Fibroblast of pulmonary artery (primary cell): ENCODE data around the gene IKZF3.
"Not testable (repeated sequence)": the region's sequence is repeated elsewhere in the genome, so short reads cannot be mapped to it uniquely, and the experiment has no call there.

Experiments used
- DNase-seq: peaks from one replicate; pipeline ENCODE4 v3.0.0-alpha.2; 2010; ENCODE audit warnings: low read depth
- H3K4me3 ChIP-seq: replicated peaks from 2 replicates; pipeline ENCODE4 v1.5.1; 2011; ENCODE audit warnings: low read depth, mild to moderate bottlenecking, control low read depth, low read length, moderate library complexity
- TF ChIP-seq, protein P1 (sequence below): IDR thresholded peaks from 2 replicates; pipeline ENCODE4 v1.5.1; 2011; ENCODE audit warnings: mild to moderate bottlenecking, control low read depth, low read length, inconsistent platforms; ENCODE audit errors: missing control alignments

Gene IKZF3

DNA sequence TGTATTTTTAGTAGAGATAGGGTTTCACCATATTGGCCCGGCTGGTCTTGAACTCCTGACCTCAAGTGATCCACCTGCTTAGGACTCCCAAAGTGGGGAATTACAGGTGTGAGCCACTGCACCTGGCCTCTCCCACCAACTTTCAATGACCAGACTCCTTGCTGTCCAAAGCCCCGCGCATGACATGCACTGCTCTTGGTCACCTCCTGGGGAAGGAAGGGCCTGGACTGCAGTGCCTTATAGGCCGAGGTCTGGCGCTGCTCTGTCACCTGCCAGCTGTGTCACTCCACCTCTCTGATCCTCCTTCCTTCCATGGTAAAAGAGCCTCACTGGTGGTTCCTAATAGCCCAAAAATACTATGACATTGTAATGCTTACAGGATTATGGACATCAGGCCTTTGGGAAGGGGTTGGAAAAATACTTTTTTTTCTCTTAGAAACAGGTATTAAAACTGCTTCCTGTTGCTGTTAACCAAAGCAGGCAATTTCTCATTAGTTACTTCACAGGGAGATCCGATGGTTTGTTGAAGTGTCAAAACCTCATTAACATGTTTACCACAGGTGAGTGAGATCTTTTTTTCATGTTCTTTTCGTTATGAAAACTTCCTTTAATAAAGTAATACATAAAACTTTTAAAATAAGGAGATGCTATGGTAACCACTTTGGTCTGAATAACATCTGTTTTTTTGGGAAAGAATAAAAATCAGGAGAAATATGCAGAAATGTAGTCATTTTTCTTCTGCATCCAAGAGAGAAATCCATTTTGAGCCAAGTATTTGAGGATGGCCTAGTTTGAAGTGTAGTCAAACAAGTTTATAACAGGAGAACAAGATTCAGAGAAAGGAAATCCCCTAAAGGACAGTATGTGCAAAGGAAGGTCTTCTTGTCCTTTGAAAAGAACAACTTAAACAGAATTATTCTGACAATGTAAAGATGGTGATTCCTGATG is 90.9 kb downstream of the IKZF3 start:
- DNase-seq, result no peak
- TF ChIP-seq, protein P1, sequence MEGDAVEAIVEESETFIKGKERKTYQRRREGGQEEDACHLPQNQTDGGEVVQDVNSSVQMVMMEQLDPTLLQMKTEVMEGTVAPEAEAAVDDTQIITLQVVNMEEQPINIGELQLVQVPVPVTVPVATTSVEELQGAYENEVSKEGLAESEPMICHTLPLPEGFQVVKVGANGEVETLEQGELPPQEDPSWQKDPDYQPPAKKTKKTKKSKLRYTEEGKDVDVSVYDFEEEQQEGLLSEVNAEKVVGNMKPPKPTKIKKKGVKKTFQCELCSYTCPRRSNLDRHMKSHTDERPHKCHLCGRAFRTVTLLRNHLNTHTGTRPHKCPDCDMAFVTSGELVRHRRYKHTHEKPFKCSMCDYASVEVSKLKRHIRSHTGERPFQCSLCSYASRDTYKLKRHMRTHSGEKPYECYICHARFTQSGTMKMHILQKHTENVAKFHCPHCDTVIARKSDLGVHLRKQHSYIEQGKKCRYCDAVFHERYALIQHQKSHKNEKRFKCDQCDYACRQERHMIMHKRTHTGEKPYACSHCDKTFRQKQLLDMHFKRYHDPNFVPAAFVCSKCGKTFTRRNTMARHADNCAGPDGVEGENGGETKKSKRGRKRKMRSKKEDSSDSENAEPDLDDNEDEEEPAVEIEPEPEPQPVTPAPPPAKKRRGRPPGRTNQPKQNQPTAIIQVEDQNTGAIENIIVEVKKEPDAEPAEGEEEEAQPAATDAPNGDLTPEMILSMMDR, result no peak
- no peak overlapping the region for H3K4me3 ChIP-seq

GRCh38 chr17:39772415-39772814 is 91.7 kb downstream of the IKZF3 start:
- no peak overlapping the region for H3K4me3 ChIP-seq
- DNase-seq, result no peak
- TF ChIP-seq, protein P1, result no peak

DNA sequence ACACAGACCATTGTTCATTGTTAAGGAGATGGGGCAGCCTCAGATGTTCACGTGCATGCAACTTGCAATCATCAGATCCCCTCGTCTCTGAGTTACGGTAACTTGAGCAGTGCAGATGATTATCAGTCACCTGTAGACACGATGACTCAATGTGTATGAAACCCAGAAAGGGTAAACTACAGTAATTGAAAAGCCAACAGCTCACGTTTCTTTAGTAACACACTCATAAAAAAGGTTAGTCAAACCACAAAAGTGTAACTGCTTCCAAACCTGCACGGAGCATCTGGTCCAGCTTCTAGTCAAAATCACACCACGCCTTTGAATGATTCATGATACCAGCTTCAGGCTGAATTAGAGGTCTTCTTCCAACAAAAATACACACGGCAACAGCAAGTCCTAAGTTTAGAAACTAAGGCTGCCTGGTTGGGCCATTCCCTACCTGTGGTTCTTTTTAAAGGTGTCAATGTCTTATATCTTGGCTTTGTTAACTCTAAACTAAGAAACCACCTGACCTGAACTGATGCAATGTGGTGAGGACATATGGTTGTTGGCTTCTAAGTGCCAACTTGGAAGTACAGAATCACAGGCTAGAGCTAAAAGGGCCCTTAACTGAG is 94.0 kb downstream of the IKZF3 start:
- no peak overlapping the region for H3K4me3 ChIP-seq
- DNase-seq, result no peak

DNA sequence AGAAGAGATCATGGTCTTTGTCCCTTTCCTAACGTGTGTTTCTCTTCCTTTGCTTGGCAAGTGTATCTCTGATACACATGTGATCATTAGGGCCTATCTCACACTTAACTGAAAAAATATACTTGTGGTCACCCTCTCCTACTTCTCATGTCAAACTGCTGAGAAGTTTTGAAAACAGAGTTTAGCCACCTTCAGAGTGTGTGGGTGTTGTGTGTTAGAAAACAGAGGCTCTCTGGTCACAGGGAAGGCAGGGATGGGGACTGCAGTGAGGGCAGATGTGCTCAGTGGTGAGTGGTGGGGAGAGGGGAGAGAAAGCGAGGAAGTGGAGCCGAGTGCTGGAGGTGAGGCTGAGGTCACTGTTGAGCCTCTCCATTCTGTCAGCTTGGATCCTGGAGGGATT is 97.0 kb downstream of the IKZF3 start:
- no peak overlapping the region for H3K4me3 ChIP-seq
- DNase-seq, result no peak
- TF ChIP-seq, protein P1, result no peak

More for the DNA sequence above, 94.0 kb downstream of the IKZF3 start:
- TF ChIP-seq, protein P1, result no peak

DNA sequence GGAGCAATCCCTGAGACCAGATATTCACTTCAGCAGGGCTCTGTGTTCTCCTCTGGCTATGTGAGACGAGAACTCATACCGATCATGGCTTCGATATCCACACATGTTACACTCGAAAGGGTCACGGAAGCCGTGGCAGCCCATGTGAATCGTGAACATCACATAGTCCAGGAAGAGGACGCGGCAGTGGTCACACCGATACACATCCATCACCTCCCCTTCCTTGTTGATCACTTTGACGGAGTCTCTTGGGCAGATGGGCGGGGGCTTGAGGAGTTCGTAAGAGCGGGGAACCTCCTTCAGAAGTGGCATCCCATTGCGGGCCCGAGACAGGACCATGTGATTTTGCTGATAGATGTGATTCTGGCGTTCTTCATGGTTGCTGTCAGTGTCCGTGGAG is 98.3 kb downstream of the IKZF3 start:
- no peak for DNase-seq
- H3K4me3 ChIP-seq, result no peak overlapping the region
- TF ChIP-seq, protein P1, result no peak

DNA sequence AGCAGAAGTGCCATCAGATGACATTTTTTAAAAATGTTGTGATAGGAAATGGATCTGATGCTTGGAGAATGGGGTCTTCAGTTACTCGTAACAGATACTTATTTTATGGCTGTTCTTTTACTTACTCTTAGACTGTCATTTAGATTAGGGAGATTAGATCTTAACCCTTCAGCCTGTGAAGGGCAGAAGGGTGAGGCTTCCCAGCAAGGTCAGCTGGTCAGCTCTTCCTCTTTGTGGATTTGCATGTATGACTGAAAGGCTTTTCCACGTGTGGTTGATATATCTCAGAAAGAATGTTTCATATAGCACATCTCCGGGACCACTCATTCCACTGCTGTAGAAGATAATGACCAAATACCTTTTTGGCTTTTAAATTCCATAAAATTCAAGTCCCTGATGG is 98.9 kb downstream of the IKZF3 start:
- TF ChIP-seq, protein P1, result no peak
- H3K4me3 ChIP-seq, result no peak overlapping the region
- DNase-seq, result no peak

DNA sequence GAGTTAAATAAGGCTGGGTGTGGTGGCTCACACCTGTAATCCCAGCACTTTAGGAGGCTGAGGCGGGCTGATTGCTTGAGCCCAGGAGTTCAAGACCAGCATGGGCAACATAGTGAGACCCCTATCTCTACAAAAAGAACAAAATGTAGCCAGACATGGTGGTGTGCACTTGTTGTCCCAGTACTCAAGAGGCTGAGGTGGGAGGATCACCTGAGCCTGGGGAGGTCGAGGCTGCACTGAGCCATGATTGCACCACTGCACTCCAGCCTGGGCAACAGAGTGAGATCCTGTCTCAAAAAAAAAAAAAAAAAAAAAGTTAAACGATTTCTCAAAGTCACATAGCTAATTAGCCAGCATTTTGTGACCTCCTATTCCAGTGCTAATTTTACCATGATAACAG is 99.9 kb downstream of the IKZF3 start:
- not testable (repeated sequence) for DNase-seq, H3K4me3 ChIP-seq
